ENCODE data around the gene SRRD.

Gene SRRD

GRCh38 chr22:26442086-26442756 lies 41.5 kb upstream of the SRRD start:
- no peak for TF ChIP-seq CTCF (conservative IDR thresholded peaks at IDR 0.05; ENCODE audit: control insufficient read depth, insufficient read depth, low read depth, low read length)
- DNase-seq (ENCODE audit: low read depth) = no peak
- H3K4me3 ChIP-seq (ENCODE audit: control insufficient read depth, low read depth, low read length) = no peak overlapping the region

GRCh38 chr22:26443901-26444690 lies 39.6 kb upstream of the SRRD start:
- no peak for TF ChIP-seq CTCF (conservative IDR thresholded peaks at IDR 0.05; ENCODE audit: control insufficient read depth, insufficient read depth, low read depth, low read length)
- H3K4me3 ChIP-seq (ENCODE audit: control insufficient read depth, low read depth, low read length) = no peak overlapping the region
- no peak for DNase-seq (ENCODE audit: low read depth)

DNA sequence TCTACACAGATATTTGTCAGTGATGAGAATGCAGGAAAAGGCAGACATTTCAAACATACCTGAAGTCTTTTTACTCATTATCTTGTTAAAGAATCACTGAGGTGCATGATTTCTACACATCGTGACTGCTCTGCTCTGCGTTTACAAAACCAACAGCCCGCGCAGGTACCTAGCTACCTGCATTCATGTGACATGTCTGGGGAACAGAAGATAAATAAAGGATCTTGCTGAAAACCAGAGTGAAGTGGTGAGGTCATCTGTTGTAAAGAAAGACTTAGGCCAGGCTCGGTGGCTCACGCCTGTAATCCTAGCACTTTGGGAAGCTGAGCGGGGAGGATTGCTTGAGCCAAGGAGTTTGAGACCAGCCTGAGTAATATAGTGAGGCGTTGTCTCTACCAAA lies 38.9 kb upstream of the SRRD start:
- no peak overlapping the region for H3K4me3 ChIP-seq (ENCODE audit: control insufficient read depth, low read depth, low read length)
- TF ChIP-seq CTCF (conservative IDR thresholded peaks at IDR 0.05; ENCODE audit: control insufficient read depth, insufficient read depth, low read depth, low read length) = no peak
- no peak for DNase-seq (ENCODE audit: low read depth)

DNA sequence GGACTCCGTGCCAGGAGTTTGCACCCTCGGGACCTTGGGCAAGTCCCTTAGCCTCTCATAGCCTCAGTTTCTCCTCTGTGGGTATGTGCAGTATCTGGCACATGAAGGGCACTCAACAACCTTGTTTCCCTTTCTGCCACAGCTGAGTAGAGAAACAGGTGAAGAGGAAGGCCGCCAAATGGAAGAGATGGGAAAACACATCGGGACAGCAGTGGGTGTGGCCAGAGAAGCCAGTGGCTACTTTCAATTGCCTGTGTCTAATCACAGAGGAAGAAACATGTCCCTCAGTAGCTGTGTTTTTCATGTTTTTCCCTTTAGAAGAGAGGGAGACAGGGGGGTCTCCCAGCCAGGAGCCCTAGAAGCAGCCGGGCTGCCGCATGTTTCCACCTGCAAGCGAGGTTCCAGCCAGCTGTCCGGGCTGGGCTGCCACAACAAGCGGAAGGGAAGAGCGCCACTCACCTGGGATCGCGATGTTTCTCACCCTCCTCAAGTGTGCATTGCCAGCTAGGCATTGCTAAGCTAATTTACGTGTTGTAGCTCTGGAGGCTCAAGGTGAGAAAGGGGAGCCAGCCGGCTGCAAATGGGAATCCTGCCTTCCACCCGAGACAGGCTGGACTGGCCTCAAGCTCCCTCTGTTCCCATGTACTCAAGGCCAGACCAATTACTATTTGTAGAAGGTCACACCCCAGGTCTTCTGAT lies 38.0 kb upstream of the SRRD start:
- H3K4me3 ChIP-seq (ENCODE audit: control insufficient read depth, low read depth, low read length) = no peak overlapping the region
- no peak for DNase-seq (ENCODE audit: low read depth)
- TF ChIP-seq CTCF (conservative IDR thresholded peaks at IDR 0.05; ENCODE audit: control insufficient read depth, insufficient read depth, low read depth, low read length) = no peak

DNA sequence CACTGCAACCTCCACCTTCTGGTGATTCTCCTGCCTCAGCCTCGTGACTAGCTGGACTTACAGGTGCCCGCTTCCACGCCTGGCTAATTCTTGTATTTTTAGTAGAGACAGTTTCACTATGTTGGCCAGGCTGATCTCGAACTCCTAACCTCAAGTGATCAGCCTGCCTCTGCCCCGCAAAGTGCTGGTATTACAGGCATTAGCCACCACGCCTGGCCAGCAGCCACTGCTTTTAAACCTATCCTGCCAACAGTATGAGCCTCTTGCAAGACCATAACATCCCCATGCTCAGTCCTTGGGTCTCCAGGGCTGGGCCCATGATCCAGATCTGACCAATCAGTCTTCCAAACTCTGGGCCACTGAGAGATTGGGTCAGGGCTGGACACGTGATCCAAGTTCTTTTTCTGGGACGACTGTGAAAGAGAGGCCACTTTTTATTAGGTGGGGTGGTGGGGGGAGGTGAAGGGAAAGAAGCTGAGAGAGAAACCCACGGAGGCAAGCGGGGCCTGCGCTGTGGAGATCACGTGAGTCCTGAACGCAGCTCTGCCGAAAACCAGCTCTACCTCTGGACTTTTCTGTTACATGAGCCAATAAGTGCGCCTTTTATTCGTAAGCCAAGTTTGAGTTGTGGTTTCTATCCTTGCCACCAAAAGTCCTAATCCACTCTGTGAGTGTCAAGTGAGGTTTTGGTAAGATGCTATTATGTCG lies 36.7 kb upstream of the SRRD start:
- H3K4me3 ChIP-seq (ENCODE audit: control insufficient read depth, low read depth, low read length) = no peak overlapping the region
- no peak for TF ChIP-seq CTCF (conservative IDR thresholded peaks at IDR 0.05; ENCODE audit: control insufficient read depth, insufficient read depth, low read depth, low read length)
- DNase-seq (ENCODE audit: low read depth) = no peak

DNA sequence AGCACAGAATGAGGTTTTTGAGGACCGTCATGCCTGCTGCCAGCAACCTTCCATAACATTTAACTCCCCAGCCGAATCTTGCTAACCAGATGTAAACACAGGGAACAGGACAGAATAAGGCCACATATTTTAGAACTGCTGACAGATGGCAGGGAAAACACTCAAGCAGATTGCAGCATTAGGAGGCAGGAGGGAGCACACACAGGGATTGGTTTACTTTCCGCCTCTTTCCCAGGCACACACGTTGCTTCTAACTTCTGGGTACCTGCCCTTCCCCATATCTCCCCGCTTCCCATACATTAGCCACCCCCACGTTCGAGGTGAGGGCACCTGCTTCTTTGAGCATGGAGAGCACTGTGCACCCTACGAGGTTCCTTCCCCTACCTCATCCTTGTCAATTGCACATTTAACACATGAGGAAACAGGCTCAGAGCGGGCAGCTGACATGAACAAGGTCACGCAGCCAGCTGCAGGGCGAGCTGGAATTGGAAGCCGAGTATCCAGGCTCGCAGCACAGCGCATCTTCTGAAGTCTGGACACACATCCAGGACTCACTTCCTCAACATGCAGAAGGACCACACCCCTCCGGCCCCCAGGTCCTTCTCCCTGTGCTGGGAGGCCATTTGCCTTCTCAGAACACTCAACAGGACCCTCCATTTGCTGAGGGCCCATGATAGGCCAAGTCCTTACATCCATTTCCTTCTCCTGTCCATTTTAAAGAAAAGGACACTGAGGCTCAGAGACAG lies 35.9 kb upstream of the SRRD start:
- no peak overlapping the region for H3K4me3 ChIP-seq (ENCODE audit: control insufficient read depth, low read depth, low read length)
- no peak for TF ChIP-seq CTCF (conservative IDR thresholded peaks at IDR 0.05; ENCODE audit: control insufficient read depth, insufficient read depth, low read depth, low read length)
- no peak for DNase-seq (ENCODE audit: low read depth)
